Ascending aorta (tissue), 2 donors: Measurements from ENCODE around the gene THEM4. TPM values are rescaled to one million over a fixed set of nuclear protein-coding genes. Genes with fewer than 3 reads are reported as not detected.

ENCODE experiments used
- DNase-seq, 2 donors: peaks; one replicate each; pipeline ENCODE4 v3.0.0-alpha.2; 2019; ENCODE audit warnings: low spot score in 2 of 2
- H3K27ac ChIP-seq, 2 donors: fragments of 200-600 bp; sonication (generic); one replicate each; pipeline ENCODE4 v1.5.1; 2016 to 2017; ENCODE audit warnings: mild to moderate bottlenecking in 1 of 2
- H3K27me3 ChIP-seq: fragments of 200-600 bp; sonication (generic); one replicate; pipeline ENCODE4 v1.5.1; 2017
- H3K36me3 ChIP-seq, 2 donors: fragments of 200-600 bp; sonication (generic); one replicate each; pipeline ENCODE4 v1.5.1; 2016
- H3K4me1 ChIP-seq, 2 donors: fragments of 200-600 bp; sonication (generic); one replicate each; pipeline ENCODE4 v1.5.1; 2016 to 2017; ENCODE audit warnings: mild to moderate bottlenecking in 1 of 2
- H3K4me3 ChIP-seq, 2 donors: fragments of 200-600 bp; sonication (generic); one replicate each; pipeline ENCODE4 v1.5.1; 2016 to 2017; ENCODE audit warnings: mild to moderate bottlenecking in 1 of 2
- H3K9me3 ChIP-seq, 2 donors: fragments of 200-600 bp; sonication (generic); one replicate each; pipeline ENCODE4 v1.5.1; 2016
- CTCF ChIP-seq, 3 experiments: fragments of 200-600 bp in 2 of 3; fragments of 450-650 bp in 1 of 3; sonication (generic) in 2 of 3; IDR thresholded peaks; one replicate each; pipeline ENCODE4 v1.5.1; 2016 to 2019; ENCODE audit warnings: antibody characterized with exemption in 3 of 3, mild to moderate bottlenecking in 1 of 3, moderate library complexity in 1 of 3
- intact Hi-C: fragments of 100-400 bp; cut with DNase I; formaldehyde crosslinking; loops from one replicate; pipeline ENCODE4 v1.15.1; 2023
- total RNA-seq: library from RNA; depleted of rRNA; stranded (reverse); fragments of >200 nt; gene quantifications from one replicate; pipeline ENCODE4 v1.1.0, GENCODE V29; 2016

Gene THEM4
- total RNA-seq, 1 donor from 2014 or later, result 7.7 TPM

GRCh38 chr1:151864411-151864810 lies 44.9 kb downstream of the THEM4 start:
- Histone ChIP-seq H3K36me3 (no peaks in the 10 kb centered on the region), H3K4me1 (no peaks in the 10 kb centered on the region), H3K27me3 (no peaks in the 10 kb centered on the region), H3K27ac (no peak overlapping the region), H3K9me3 (no peaks in the 10 kb centered on the region), H3K4me3 (no peak overlapping the region)
- intact Hi-C loops, result no loop called here
- no peak for TF ChIP-seq CTCF (IDR thresholded peaks at IDR 0.05)
- DNase-seq, result no peak

- Histone ChIP-seq H3K9me3 (no peaks in the 10 kb centered on the region), H3K27ac (no peak overlapping the region), H3K36me3 (no peaks in the 10 kb centered on the region), H3K4me1 (no peaks in the 10 kb centered on the region), H3K4me3 (no peak overlapping the region), H3K27me3 (no peaks in the 10 kb centered on the region)
- DNase-seq, result no peak
- TF ChIP-seq CTCF (IDR thresholded peaks at IDR 0.05), result no peak
- intact Hi-C loops, result no loop called here
These were observed 46.7 kb downstream of the THEM4 start for GRCh38 chr1:151862604-151863003.

- DNase-seq, result no peak
These were observed 48.7 kb downstream of the THEM4 start for GRCh38 chr1:151860504-151861187.

GRCh38 chr1:151859891-151860293 lies 49.4 kb downstream of the THEM4 start:
- Histone ChIP-seq H3K36me3 (no peaks in the 10 kb centered on the region), H3K27me3 (no peaks in the 10 kb centered on the region), H3K4me1 (peaks cover 0 to 2% of the 10 kb centered on the region in 2 donors), H3K9me3 (no peaks in the 10 kb centered on the region), H3K4me3 (no peak overlapping the region), H3K27ac (no peak overlapping the region)
- DNase-seq, result no peak
- TF ChIP-seq CTCF (IDR thresholded peaks at IDR 0.05), result no peak
- intact Hi-C loops, result no loop called here

More at GRCh38 chr1:151860504-151861187, 48.7 kb downstream of the THEM4 start:
- Histone ChIP-seq H3K9me3 (no peaks in the 10 kb centered on the region), H3K4me3 (no peak overlapping the region), H3K27me3 (no peaks in the 10 kb centered on the region), H3K27ac (no peak overlapping the region), H3K36me3 (no peaks in the 10 kb centered on the region), H3K4me1 (peaks cover 0 to 2% of the 10 kb centered on the region in 2 donors)
- intact Hi-C loops, result no loop called here
- no peak for TF ChIP-seq CTCF (IDR thresholded peaks at IDR 0.05)

- H3K27me3 ChIP-seq, result no peaks in the 10 kb centered on the region
- no peak for TF ChIP-seq CTCF (IDR thresholded peaks at IDR 0.05)
- intact Hi-C loops, result no loop called here
- H3K36me3 ChIP-seq, result no peaks in the 10 kb centered on the region
- peaks cover 0 to 2% of the 10 kb centered on the region in 2 donors for H3K4me1 ChIP-seq
- no peaks in the 10 kb centered on the region for H3K9me3 ChIP-seq
- H3K27ac ChIP-seq, result no peak overlapping the region
- no peak for DNase-seq
- no peak overlapping the region for H3K4me3 ChIP-seq
These were observed 50.2 kb downstream of the THEM4 start for GRCh38 chr1:151858886-151859665.
